ENCODE measurements around the gene ITGA6.

The ITGA6 gene

GRCh38 chr2:172551271-172551670, 123.9 kb downstream of the ITGA6 start:
- Histone ChIP-seq H3K4me3 (ENCODE audit: low read depth, low read length) (no peak overlapping the region), H3K27ac (no peak overlapping the region), H3K27me3 (replicated peaks) (no peaks in the 10 kb centered on the region), H3K36me3 (replicated peaks) (no peaks in the 10 kb centered on the region)
- no peak for DNase-seq
- in situ Hi-C loops (cut with HindIII; ENCODE audit: low pct_ligation_motif_present, low sequenced_read_pairs) = no loop called here
- TF ChIP-seq CTCF (IDR thresholded peaks at IDR 0.05; ENCODE audit: low read depth, low read length, missing control alignments) = no peak

GRCh38 chr2:172552547-172553291, 125.3 kb downstream of the ITGA6 start:
- H3K27ac ChIP-seq = peak overlapping the region; percentile 70
- H3K36me3 ChIP-seq (replicated peaks) = no peaks in the 10 kb centered on the region
- in situ Hi-C loops (cut with HindIII; ENCODE audit: low pct_ligation_motif_present, low sequenced_read_pairs) = no loop called here
- peak; percentile 93 for DNase-seq
- TF ChIP-seq CTCF (IDR thresholded peaks at IDR 0.05; ENCODE audit: low read depth, low read length, missing control alignments) = no peak
- no peak overlapping the region for H3K4me3 ChIP-seq (ENCODE audit: low read depth, low read length)
- no peaks in the 10 kb centered on the region for H3K27me3 ChIP-seq (replicated peaks)

GRCh38 chr2:172554352-172555271, 127.2 kb downstream of the ITGA6 start:
- no peak for DNase-seq
- in situ Hi-C loops (cut with HindIII; ENCODE audit: low pct_ligation_motif_present, low sequenced_read_pairs) = no loop called here
- peak overlapping the region; percentile 85 for H3K27ac ChIP-seq
- peak overlapping the region; percentile 88 for H3K4me3 ChIP-seq (ENCODE audit: low read depth, low read length)
- no peaks in the 10 kb centered on the region for H3K36me3 ChIP-seq (replicated peaks)
- H3K27me3 ChIP-seq (replicated peaks) = no peaks in the 10 kb centered on the region
- TF ChIP-seq CTCF (IDR thresholded peaks at IDR 0.05; ENCODE audit: low read depth, low read length, missing control alignments) = no peak

GRCh38 chr2:172555272-172555521, 127.8 kb downstream of the ITGA6 start:
- DNase-seq = no peak
- H3K27ac ChIP-seq = peak overlapping the region; percentile 85
- in situ Hi-C loops (cut with HindIII; ENCODE audit: low pct_ligation_motif_present, low sequenced_read_pairs) = no loop called here
- H3K36me3 ChIP-seq (replicated peaks) = no peaks in the 10 kb centered on the region
- H3K27me3 ChIP-seq (replicated peaks) = no peaks in the 10 kb centered on the region
- H3K4me3 ChIP-seq (ENCODE audit: low read depth, low read length) = peak overlapping the region; percentile 88
- TF ChIP-seq CTCF (IDR thresholded peaks at IDR 0.05; ENCODE audit: low read depth, low read length, missing control alignments) = no peak

All from brain microvascular endothelial cell (primary cell).